Neural progenitor cell (in vitro differentiated cells): ENCODE results near the gene OSBPL1A.

ENCODE experiments used
- EZH2 ChIP-seq: fragments of 200-600 bp; sonication (generic); IDR thresholded peaks from 2 replicates; pipeline ENCODE4 v1.6.1; 2017; ENCODE audit warnings: antibody characterized with exemption, mild to moderate bottlenecking, moderate library complexity
- EZH2phosphoT487 ChIP-seq: fragments of 200-600 bp; sonication (generic); IDR thresholded peaks from 2 replicates; pipeline ENCODE4 v1.6.1; 2017; ENCODE audit warnings: antibody characterized with exemption
- TF ChIP-seq, protein P1 (sequence below): fragments of 200-600 bp; sonication (generic); IDR thresholded peaks from 2 replicates; pipeline ENCODE4 v1.5.1; 2017; ENCODE audit warnings: antibody characterized with exemption, mild to moderate bottlenecking

DNA sequence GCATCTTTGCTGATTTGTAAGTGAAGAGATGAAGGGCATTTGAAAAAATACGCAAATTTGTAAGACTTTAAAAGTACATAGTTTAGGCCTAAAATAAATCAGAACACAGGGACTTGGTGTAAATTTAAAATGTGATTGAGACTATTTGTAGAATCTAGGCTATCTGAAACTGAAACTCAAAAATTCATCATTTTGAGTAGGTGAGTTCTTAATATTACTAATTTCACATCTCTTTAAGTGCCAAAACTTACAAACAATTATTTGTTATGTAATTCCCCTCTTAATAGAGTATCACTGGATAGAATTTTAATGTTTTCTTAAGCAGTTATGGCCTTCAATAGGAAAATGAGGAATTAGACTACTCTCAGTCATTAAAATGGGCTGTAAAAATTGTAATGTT is 48.8 kb upstream of the OSBPL1A start:
- TF ChIP-seq, protein P1, sequence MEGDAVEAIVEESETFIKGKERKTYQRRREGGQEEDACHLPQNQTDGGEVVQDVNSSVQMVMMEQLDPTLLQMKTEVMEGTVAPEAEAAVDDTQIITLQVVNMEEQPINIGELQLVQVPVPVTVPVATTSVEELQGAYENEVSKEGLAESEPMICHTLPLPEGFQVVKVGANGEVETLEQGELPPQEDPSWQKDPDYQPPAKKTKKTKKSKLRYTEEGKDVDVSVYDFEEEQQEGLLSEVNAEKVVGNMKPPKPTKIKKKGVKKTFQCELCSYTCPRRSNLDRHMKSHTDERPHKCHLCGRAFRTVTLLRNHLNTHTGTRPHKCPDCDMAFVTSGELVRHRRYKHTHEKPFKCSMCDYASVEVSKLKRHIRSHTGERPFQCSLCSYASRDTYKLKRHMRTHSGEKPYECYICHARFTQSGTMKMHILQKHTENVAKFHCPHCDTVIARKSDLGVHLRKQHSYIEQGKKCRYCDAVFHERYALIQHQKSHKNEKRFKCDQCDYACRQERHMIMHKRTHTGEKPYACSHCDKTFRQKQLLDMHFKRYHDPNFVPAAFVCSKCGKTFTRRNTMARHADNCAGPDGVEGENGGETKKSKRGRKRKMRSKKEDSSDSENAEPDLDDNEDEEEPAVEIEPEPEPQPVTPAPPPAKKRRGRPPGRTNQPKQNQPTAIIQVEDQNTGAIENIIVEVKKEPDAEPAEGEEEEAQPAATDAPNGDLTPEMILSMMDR: no peak
- no peak for TF ChIP-seq EZH2phosphoT487
- TF ChIP-seq EZH2: no peak
